Stomach (tissue), 4 donors: Measurements from ENCODE around the gene DENND2C.

ENCODE experiments used
- CTCF ChIP-seq, 7 experiments: fragments of 450-650 bp in 4 of 7; fragments of 200-600 bp in 3 of 7; sonication (generic) in 3 of 7; IDR thresholded peaks; one replicate each; pipeline ENCODE4 v1.5.1; 2016 to 2019; ENCODE audit warnings: antibody characterized with exemption in 7 of 7, control low read depth in 2 of 7, mild to moderate bottlenecking in 1 of 7
- POLR2A ChIP-seq, 4 donors: fragments of 450-650 bp; IDR thresholded peaks; one replicate each; pipeline ENCODE4 v1.6.1; 2016; ENCODE audit warnings: antibody characterized with exemption in 4 of 4, control low read depth in 2 of 4, mild to moderate bottlenecking in 1 of 4, moderate library complexity in 1 of 4

DNA sequence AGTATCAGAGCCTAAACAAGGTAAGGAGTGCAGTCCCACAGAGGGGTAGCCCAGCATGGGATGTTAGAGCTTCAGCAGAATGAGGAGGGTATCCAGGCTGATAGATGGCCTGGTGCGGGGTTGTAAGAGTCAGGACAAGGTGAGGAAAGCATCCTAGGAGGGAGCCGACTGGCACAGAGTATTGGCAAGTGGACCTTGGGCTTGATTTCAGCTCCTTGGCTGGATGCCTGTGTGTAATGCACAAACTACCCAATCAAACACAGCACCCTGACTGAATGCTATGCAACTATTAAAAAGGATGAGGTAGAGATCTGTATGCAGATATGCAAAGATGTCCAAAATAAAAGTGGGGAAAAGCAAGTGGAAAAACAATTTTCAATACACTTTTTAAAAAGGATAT, 18.0 kb downstream of the DENND2C start:
- TF ChIP-seq POLR2A (IDR thresholded peaks at IDR 0.05) (no peak), CTCF (IDR thresholded peaks at IDR 0.05) (no peak)
